ENCODE results near the gene AGBL2. TPM values are rescaled to one million over a fixed set of nuclear protein-coding genes. Genes with fewer than 3 reads are reported as not detected.
A peak's percentile ranks its signal among the peaks of the same experiment; 100 is the strongest.
"Not testable (repeated sequence)": the region's sequence is repeated elsewhere in the genome, so short reads cannot be mapped to it uniquely, and the experiment has no call there.

The AGBL2 gene
- total and polyA plus RNA-seq, 7 experiments from 2014 or later: 0.33 to 11.3 (median 5.9) TPM

DNA sequence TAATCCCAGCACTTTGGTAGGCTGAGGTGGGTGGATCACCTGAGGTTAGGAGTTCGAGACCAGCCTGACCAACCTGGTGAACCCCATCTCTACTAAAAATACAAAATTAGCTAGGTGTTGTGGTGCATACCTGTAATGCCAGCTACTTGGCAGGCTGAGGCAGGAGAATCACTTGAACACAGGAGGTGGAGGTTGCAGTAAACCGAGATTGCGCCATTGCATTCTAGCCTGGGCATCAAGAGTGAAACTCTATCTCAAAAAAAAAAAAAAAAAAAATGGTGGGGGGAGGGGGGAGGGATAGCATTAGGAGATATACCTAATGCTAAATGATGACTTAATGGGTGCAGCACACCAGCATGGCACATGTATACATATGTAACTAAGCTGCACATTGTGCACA lies 28.5 kb downstream of the AGBL2 start:
- H3K27ac ChIP-seq (ENCODE audit: low read depth, low read length); H3K36me3 Mint-ChIP-seq; H3K4me3 Mint-ChIP-seq; H3K27me3 Mint-ChIP-seq; H3K9me3 Mint-ChIP-seq; H3K27me3 ChIP-seq (ENCODE audit: control insufficient read depth in 2 of 2, insufficient read depth in 2 of 2, low read length in 2 of 2); H3K36me3 ChIP-seq (ENCODE audit: control insufficient read depth in 2 of 3, insufficient read depth in 3 of 3, low read length in 3 of 3); H3K4me1 Mint-ChIP-seq; H3K9me3 ChIP-seq (ENCODE audit: control insufficient read depth in 2 of 3, low read length in 3 of 3); ATAC-seq; H3K4me3 ChIP-seq (ENCODE audit: low read length); H3K4me1 ChIP-seq (ENCODE audit: control insufficient read depth in 2 of 2, insufficient read depth in 2 of 2, low read length in 2 of 2); CTCF ChIA-PET; DNase-seq; intact Hi-C loops (cut with micrococcal nuclease); H3K27ac Mint-ChIP-seq: not testable (repeated sequence)
- POLR2A ChIA-PET: interaction anchor here (0.7 kb wide), 2 partner anchors 80 to 165 kb away, joined by 3 read pairs; no protein-coding TSS in a partner anchor

DNA sequence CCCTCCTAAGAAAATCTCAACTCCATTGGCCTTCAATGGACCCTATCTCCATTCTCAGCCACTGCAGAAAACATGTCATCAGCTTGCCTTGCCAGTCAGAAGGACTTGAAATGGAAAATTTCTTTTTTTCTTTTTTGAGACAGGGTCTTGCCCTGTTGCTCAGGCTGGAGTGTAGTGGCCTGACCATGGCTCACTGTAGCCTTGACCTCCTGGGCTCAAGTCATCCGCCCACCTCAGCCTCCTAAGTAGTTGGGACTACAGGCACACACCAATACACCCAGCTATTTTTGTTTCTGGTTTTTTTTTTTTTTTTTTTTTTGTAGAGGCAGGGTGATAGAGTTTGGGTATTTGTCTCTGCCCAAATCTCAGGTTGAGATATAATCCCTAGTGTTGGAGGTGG lies 29.0 kb downstream of the AGBL2 start:
- POLR2A ChIA-PET: no interaction called here
- Mint-ChIP-seq H3K27me3 (no peaks in the 10 kb centered on the region), H3K4me1 (no peaks in the 10 kb centered on the region), H3K27ac (no peak overlapping the region), H3K36me3 (peaks cover 0 to 5% (median 0%) of the 10 kb centered on the region in 5 donors), H3K4me3 (no peak overlapping the region), H3K9me3 (peaks cover 0 to 2% (median 0%) of the 10 kb centered on the region in 11 donors)
- no peak overlapping the region for H3K27ac ChIP-seq (ENCODE audit: low read depth, low read length)
- no peaks in the 10 kb centered on the region for H3K27me3 ChIP-seq (ENCODE audit: control insufficient read depth in 2 of 2, insufficient read depth in 2 of 2, low read length in 2 of 2)
- ATAC-seq (no peak), DNase-seq (no peak)
- intact Hi-C loops (cut with micrococcal nuclease): no loop called here
- CTCF ChIA-PET: no interaction called here
- no peaks in the 10 kb centered on the region for H3K36me3 ChIP-seq (ENCODE audit: control insufficient read depth in 2 of 3, insufficient read depth in 3 of 3, low read length in 3 of 3)
- no peaks in the 10 kb centered on the region for H3K4me1 ChIP-seq (ENCODE audit: control insufficient read depth in 2 of 2, insufficient read depth in 2 of 2, low read length in 2 of 2)
- H3K9me3 ChIP-seq (ENCODE audit: control insufficient read depth in 2 of 3, low read length in 3 of 3): no peaks in the 10 kb centered on the region
- no peak overlapping the region for H3K4me3 ChIP-seq (ENCODE audit: low read length)

DNA sequence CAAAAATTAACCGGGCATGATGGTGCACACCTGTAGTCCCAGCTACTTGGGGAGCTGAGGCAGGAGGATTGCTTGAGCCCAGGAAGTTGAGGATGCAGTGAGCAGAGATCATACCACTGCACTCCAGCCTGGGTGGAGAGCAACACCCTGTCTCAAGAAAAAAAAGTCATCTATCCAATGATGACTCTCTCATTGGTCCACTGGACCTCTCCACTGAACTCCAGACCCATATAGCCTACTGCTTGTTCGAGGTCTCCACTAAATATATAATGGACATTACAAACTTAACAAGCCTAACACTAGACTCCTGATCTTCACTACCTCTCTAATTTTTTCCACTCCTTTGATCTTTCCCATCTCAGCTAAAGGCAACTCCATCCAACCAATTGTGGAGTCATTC lies 39.3 kb downstream of the AGBL2 start:
- Mint-ChIP-seq H3K27ac (peak overlapping the region in 1 of 9 donors; percentile 55), H3K27me3 (no peaks in the 10 kb centered on the region), H3K4me3 (no peak overlapping the region), H3K4me1 (no peaks in the 10 kb centered on the region), H3K36me3 (peaks cover 0 to 5% (median 0%) of the 10 kb centered on the region in 5 donors), H3K9me3 (no peaks in the 10 kb centered on the region)
- Histone ChIP-seq H3K4me3 (ENCODE audit: low read length) (no peak overlapping the region), H3K4me1 (ENCODE audit: control insufficient read depth in 2 of 2, insufficient read depth in 2 of 2, low read length in 2 of 2) (no peaks in the 10 kb centered on the region), H3K36me3 (ENCODE audit: control insufficient read depth in 2 of 3, insufficient read depth in 3 of 3, low read length in 3 of 3) (no peaks in the 10 kb centered on the region), H3K27me3 (ENCODE audit: control insufficient read depth in 2 of 2, insufficient read depth in 2 of 2, low read length in 2 of 2) (no peaks in the 10 kb centered on the region), H3K27ac (ENCODE audit: low read depth, low read length) (no peak overlapping the region), H3K9me3 (ENCODE audit: control insufficient read depth in 2 of 3, low read length in 3 of 3) (no peaks in the 10 kb centered on the region)
- intact Hi-C loops (cut with micrococcal nuclease): no loop called here
- CTCF ChIA-PET: no interaction called here
- DNase-seq: no peak
- no peak for ATAC-seq
- POLR2A ChIA-PET: no interaction called here

DNA sequence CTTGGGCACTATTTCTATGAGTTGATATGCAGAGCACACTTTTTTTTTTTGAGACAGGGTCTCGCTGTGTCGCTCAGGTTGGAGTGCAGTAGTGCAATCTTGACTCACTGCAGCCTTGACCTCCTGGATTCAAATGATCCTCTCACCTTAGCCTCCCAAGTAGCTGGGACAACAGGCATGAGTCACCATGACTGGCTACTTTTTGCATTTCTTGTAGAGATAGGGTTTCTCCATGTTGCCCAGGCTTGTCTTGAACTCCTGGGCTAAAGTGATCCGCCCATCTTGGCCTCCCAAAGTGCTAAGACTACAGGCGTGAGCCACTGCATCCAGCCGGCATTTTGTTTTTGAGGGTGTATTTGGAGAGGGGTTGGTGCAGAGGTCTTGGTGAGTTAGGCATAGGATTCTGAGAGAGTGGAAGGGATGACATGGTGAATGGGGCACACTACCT lies 42.9 kb downstream of the AGBL2 start:
- no peaks in the 10 kb centered on the region for H3K27me3 Mint-ChIP-seq
- CTCF ChIA-PET: no interaction called here
- no peak for ATAC-seq
- Histone ChIP-seq H3K27ac (ENCODE audit: low read depth, low read length) (no peak overlapping the region), H3K27me3 (ENCODE audit: control insufficient read depth in 2 of 2, insufficient read depth in 2 of 2, low read length in 2 of 2) (no peaks in the 10 kb centered on the region), H3K4me1 (ENCODE audit: control insufficient read depth in 2 of 2, insufficient read depth in 2 of 2, low read length in 2 of 2) (no peaks in the 10 kb centered on the region), H3K4me3 (ENCODE audit: low read length) (no peak overlapping the region), H3K9me3 (ENCODE audit: control insufficient read depth in 2 of 3, low read length in 3 of 3) (no peaks in the 10 kb centered on the region), H3K36me3 (ENCODE audit: control insufficient read depth in 2 of 3, insufficient read depth in 3 of 3, low read length in 3 of 3) (no peaks in the 10 kb centered on the region)
- intact Hi-C loops (cut with micrococcal nuclease): no loop called here
- POLR2A ChIA-PET: no interaction called here
- DNase-seq: no peak
- no peak overlapping the region for H3K27ac Mint-ChIP-seq
- peaks cover 0 to 3% (median 0%) of the 10 kb centered on the region in 7 donors for H3K4me1 Mint-ChIP-seq
- H3K4me3 Mint-ChIP-seq: no peak overlapping the region
- no peaks in the 10 kb centered on the region for H3K9me3 Mint-ChIP-seq
- peaks cover 0 to 5% (median 0%) of the 10 kb centered on the region in 5 donors for H3K36me3 Mint-ChIP-seq

DNA sequence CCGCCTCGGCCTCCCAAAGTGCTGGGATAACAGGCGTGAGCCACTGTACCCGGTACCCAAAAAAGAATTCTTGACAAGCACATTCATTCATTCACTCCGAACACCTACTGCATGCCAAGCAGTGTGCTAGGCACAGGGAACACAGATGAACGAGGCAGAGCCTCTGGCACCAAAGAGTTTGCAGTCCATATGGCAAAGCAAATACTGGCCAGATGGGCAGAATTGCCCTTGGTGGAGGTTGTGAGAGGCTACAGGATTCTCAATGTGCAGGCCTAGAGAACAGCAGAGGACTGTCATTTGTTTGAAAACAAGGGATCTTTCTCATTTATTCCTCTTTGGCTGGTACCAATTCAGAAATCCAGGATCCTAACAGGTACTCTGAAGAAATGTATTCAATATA lies 45.3 kb downstream of the AGBL2 start:
- Mint-ChIP-seq H3K4me1 (peaks cover 0 to 3% (median 0%) of the 10 kb centered on the region in 7 donors), H3K27ac (no peak overlapping the region), H3K4me3 (no peak overlapping the region), H3K36me3 (no peaks in the 10 kb centered on the region), H3K27me3 (no peaks in the 10 kb centered on the region), H3K9me3 (no peaks in the 10 kb centered on the region)
- intact Hi-C loops (cut with micrococcal nuclease): no loop called here
- POLR2A ChIA-PET: no interaction called here
- Histone ChIP-seq H3K36me3 (ENCODE audit: control insufficient read depth in 2 of 3, insufficient read depth in 3 of 3, low read length in 3 of 3) (no peaks in the 10 kb centered on the region), H3K27me3 (ENCODE audit: control insufficient read depth in 2 of 2, insufficient read depth in 2 of 2, low read length in 2 of 2) (no peaks in the 10 kb centered on the region), H3K9me3 (ENCODE audit: control insufficient read depth in 2 of 3, low read length in 3 of 3) (no peaks in the 10 kb centered on the region), H3K4me1 (ENCODE audit: control insufficient read depth in 2 of 2, insufficient read depth in 2 of 2, low read length in 2 of 2) (no peaks in the 10 kb centered on the region), H3K4me3 (ENCODE audit: low read length) (no peak overlapping the region), H3K27ac (ENCODE audit: low read depth, low read length) (no peak overlapping the region)
- DNase-seq: no peak
- CTCF ChIA-PET: no interaction called here
- no peak for ATAC-seq

DNA sequence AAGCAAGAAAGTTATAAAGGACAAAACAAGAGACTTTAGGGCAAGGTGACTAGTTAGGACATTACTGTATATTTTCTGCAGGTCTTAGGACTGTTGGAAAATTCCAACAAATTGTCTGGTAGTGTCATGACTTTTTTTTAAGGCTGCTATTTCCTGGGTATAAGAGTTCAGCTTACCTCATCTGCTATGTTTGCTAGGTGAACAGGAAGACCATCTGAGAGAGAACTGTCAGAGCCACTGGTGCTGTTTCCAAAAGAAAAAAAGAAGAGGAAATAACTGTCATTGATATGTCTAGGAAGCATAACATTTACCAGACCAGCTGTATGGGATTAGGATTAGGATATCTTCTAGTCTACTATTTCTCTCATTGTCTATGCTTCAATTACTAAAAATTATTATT lies 46.5 kb downstream of the AGBL2 start:
- Mint-ChIP-seq H3K27me3 (no peaks in the 10 kb centered on the region), H3K36me3 (no peaks in the 10 kb centered on the region), H3K9me3 (no peaks in the 10 kb centered on the region), H3K4me1 (peaks cover 0 to 3% (median 0%) of the 10 kb centered on the region in 7 donors), H3K4me3 (no peak overlapping the region), H3K27ac (no peak overlapping the region)
- DNase-seq: no peak
- H3K27ac ChIP-seq (ENCODE audit: low read depth, low read length): no peak overlapping the region
- H3K4me1 ChIP-seq (ENCODE audit: control insufficient read depth in 2 of 2, insufficient read depth in 2 of 2, low read length in 2 of 2): no peaks in the 10 kb centered on the region
- no peak overlapping the region for H3K4me3 ChIP-seq (ENCODE audit: low read length)
- no peaks in the 10 kb centered on the region for H3K27me3 ChIP-seq (ENCODE audit: control insufficient read depth in 2 of 2, insufficient read depth in 2 of 2, low read length in 2 of 2)
- POLR2A ChIA-PET: no interaction called here
- intact Hi-C loops (cut with micrococcal nuclease): no loop called here
- CTCF ChIA-PET: no interaction called here
- H3K9me3 ChIP-seq (ENCODE audit: control insufficient read depth in 2 of 3, low read length in 3 of 3): no peaks in the 10 kb centered on the region
- H3K36me3 ChIP-seq (ENCODE audit: control insufficient read depth in 2 of 3, insufficient read depth in 3 of 3, low read length in 3 of 3): no peaks in the 10 kb centered on the region
- ATAC-seq: no peak

DNA sequence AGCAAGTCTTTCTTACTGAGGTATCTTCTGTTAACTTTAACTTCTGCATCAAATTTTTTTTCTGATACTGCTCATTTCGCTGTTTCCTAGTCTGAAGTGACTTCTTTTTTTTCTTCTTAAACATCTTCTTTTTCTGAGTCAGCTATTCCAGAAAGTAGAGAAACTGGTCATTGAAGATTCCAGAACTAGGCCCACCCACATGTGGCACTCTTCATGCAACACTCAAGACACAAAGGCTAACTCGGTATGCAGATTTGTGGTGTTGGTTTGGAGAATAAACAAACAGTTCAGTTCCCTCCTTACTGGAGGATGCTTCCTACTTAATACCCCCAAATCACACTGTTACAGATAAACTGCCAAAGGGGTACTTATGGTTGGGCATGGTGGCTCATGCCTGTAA lies 47.6 kb downstream of the AGBL2 start:
- no peaks in the 10 kb centered on the region for H3K36me3 ChIP-seq (ENCODE audit: control insufficient read depth in 2 of 3, insufficient read depth in 3 of 3, low read length in 3 of 3)
- no peaks in the 10 kb centered on the region for H3K4me1 ChIP-seq (ENCODE audit: control insufficient read depth in 2 of 2, insufficient read depth in 2 of 2, low read length in 2 of 2)
- Mint-ChIP-seq H3K36me3 (no peaks in the 10 kb centered on the region), H3K4me3 (no peak overlapping the region), H3K9me3 (no peaks in the 10 kb centered on the region), H3K27ac (no peak overlapping the region), H3K4me1 (peaks cover 0 to 7% (median 0%) of the 10 kb centered on the region in 7 donors), H3K27me3 (no peaks in the 10 kb centered on the region)
- no peaks in the 10 kb centered on the region for H3K9me3 ChIP-seq (ENCODE audit: control insufficient read depth in 2 of 3, low read length in 3 of 3)
- no peak overlapping the region for H3K4me3 ChIP-seq (ENCODE audit: low read length)
- ChIA-PET POLR2A (no interaction called here), CTCF (no interaction called here)
- no peak for DNase-seq
- ATAC-seq: no peak
- intact Hi-C loops (cut with micrococcal nuclease): no loop called here
- no peak overlapping the region for H3K27ac ChIP-seq (ENCODE audit: low read depth, low read length)
- H3K27me3 ChIP-seq (ENCODE audit: control insufficient read depth in 2 of 2, insufficient read depth in 2 of 2, low read length in 2 of 2): no peaks in the 10 kb centered on the region

All from naive thymus-derived CD4-positive, alpha-beta T cell (primary cell).